Measurements from ENCODE around the gene VPS26A.

The VPS26A gene

GRCh38 chr10:69220041-69220451 lies 96.1 kb downstream of the VPS26A start, which contains the start of gene HKDC1:
Gene HKDC1, plus strand, starts transcription at chr10:69220332. Its CDS starts 104 bp downstream, at chr10:69220436.
- Histone ChIP-seq H3K36me3 (ENCODE audit: low read depth) (no peaks in the 10 kb centered on the region), H3K4me3 (ENCODE audit: severe bottlenecking) (no peak within 1 kb of the TSS), H3K27me3 (ENCODE audit: insufficient read depth, poor library complexity, severe bottlenecking) (no peaks in the 10 kb centered on the region), H3K4me1 (ENCODE audit: insufficient read depth, poor library complexity, severe bottlenecking) (peaks cover 50% of the 10 kb centered on the region), H3K27ac (ENCODE audit: poor library complexity, severe bottlenecking) (peak within 1 kb of the TSS; percentile 56), H3K9me3 (ENCODE audit: severe bottlenecking) (no peaks in the 10 kb centered on the region)
- DNase-seq (ENCODE audit: low spot score) (no peak), ATAC-seq (ENCODE audit: low read depth) (no peak)
- TF ChIP-seq, protein P1, sequence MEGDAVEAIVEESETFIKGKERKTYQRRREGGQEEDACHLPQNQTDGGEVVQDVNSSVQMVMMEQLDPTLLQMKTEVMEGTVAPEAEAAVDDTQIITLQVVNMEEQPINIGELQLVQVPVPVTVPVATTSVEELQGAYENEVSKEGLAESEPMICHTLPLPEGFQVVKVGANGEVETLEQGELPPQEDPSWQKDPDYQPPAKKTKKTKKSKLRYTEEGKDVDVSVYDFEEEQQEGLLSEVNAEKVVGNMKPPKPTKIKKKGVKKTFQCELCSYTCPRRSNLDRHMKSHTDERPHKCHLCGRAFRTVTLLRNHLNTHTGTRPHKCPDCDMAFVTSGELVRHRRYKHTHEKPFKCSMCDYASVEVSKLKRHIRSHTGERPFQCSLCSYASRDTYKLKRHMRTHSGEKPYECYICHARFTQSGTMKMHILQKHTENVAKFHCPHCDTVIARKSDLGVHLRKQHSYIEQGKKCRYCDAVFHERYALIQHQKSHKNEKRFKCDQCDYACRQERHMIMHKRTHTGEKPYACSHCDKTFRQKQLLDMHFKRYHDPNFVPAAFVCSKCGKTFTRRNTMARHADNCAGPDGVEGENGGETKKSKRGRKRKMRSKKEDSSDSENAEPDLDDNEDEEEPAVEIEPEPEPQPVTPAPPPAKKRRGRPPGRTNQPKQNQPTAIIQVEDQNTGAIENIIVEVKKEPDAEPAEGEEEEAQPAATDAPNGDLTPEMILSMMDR (IDR thresholded peaks at IDR 0.05; ENCODE audit: poor library complexity, severe bottlenecking) = no peak

DNA sequence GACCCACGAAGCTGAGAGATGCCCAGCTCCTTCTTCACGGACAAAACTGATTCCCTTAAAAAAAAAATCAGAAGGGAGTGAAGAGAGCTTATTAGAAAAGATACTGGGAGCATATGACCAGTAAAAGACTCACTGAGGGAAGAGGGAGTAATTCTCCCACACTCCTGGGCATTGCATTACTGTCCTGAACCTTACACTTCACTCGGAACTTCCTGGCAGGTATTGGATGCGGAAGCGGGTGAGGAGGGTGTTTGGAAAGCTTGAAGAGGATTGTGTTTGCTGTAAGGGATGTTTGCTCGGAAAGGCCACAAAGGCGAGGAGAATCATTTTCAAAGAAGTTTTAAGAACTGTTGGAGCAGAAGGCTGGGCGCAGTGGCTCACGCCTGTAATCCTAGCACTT lies 96.5 kb downstream of the VPS26A start:
- Histone ChIP-seq H3K36me3 (ENCODE audit: low read depth) (no peaks in the 10 kb centered on the region), H3K27me3 (ENCODE audit: insufficient read depth, poor library complexity, severe bottlenecking) (no peaks in the 10 kb centered on the region), H3K4me3 (ENCODE audit: severe bottlenecking) (no peak overlapping the region), H3K4me1 (ENCODE audit: insufficient read depth, poor library complexity, severe bottlenecking) (peaks cover 51% of the 10 kb centered on the region), H3K9me3 (ENCODE audit: severe bottlenecking) (no peaks in the 10 kb centered on the region), H3K27ac (ENCODE audit: poor library complexity, severe bottlenecking) (no peak overlapping the region)
- DNase-seq (ENCODE audit: low spot score) (no peak), ATAC-seq (ENCODE audit: low read depth) (no peak)
- TF ChIP-seq, protein P1 (IDR thresholded peaks at IDR 0.05; ENCODE audit: poor library complexity, severe bottlenecking) = no peak
